Measurements from ENCODE around the gene PON2.

The PON2 gene

GRCh38 chr7:95441042-95441823 lies 6.4 kb upstream of the PON2 start:
- no peak overlapping the region for H3K4me3 ChIP-seq (ENCODE audit: low read length)
- H3K36me3 ChIP-seq (ENCODE audit: control insufficient read depth, insufficient read depth, low read length), result no peaks in the 10 kb centered on the region
- no peak overlapping the region for H3K27ac ChIP-seq (ENCODE audit: low read length)
- no peaks in the 10 kb centered on the region for H3K4me1 ChIP-seq (ENCODE audit: control insufficient read depth, insufficient read depth, low read length)
- WGBS (ENCODE audit: insufficient coverage, insufficient read length), result no CpG with 5 or more reads among the region's 7 CpGs
- H3K27me3 ChIP-seq (ENCODE audit: control insufficient read depth, insufficient read depth, low read length), result no peaks in the 10 kb centered on the region
- H3K9me3 ChIP-seq (ENCODE audit: control insufficient read depth, insufficient read depth, low read length), result no peaks in the 10 kb centered on the region
- no peak for DNase-seq (ENCODE audit: low read depth, low spot score)

- Histone ChIP-seq H3K4me3 (ENCODE audit: low read length) (no peak overlapping the region), H3K27ac (ENCODE audit: low read length) (no peak overlapping the region), H3K36me3 (ENCODE audit: control insufficient read depth, insufficient read depth, low read length) (no peaks in the 10 kb centered on the region), H3K9me3 (ENCODE audit: control insufficient read depth, insufficient read depth, low read length) (no peaks in the 10 kb centered on the region), H3K27me3 (ENCODE audit: control insufficient read depth, insufficient read depth, low read length) (no peaks in the 10 kb centered on the region), H3K4me1 (ENCODE audit: control insufficient read depth, insufficient read depth, low read length) (no peaks in the 10 kb centered on the region)
- WGBS (ENCODE audit: insufficient coverage, insufficient read length), result no CpG with 5 or more reads among the region's 3 CpGs
- no peak for DNase-seq (ENCODE audit: low read depth, low spot score)
Measured at GRCh38 chr7:95440394-95441038, 5.7 kb upstream of the PON2 start.

GRCh38 chr7:95436407-95436806 lies 1.6 kb upstream of the PON2 start:
- DNase-seq (ENCODE audit: low read depth, low spot score), result no peak
- WGBS (ENCODE audit: insufficient coverage, insufficient read length), result no CpG with 5 or more reads among the region's 4 CpGs
- H3K36me3 ChIP-seq (ENCODE audit: control insufficient read depth, insufficient read depth, low read length), result no peaks in the 10 kb centered on the region
- no peaks in the 10 kb centered on the region for H3K9me3 ChIP-seq (ENCODE audit: control insufficient read depth, insufficient read depth, low read length)
- H3K4me1 ChIP-seq (ENCODE audit: control insufficient read depth, insufficient read depth, low read length), result no peaks in the 10 kb centered on the region
- H3K27me3 ChIP-seq (ENCODE audit: control insufficient read depth, insufficient read depth, low read length), result no peaks in the 10 kb centered on the region
- no peak overlapping the region for H3K27ac ChIP-seq (ENCODE audit: low read length)
- H3K4me3 ChIP-seq (ENCODE audit: low read length), result no peak overlapping the region

- Histone ChIP-seq H3K36me3 (ENCODE audit: control insufficient read depth, insufficient read depth, low read length) (no peaks in the 10 kb centered on the region), H3K4me3 (ENCODE audit: low read length) (no peak overlapping the region; the same call in 1 of the 2 replicates), H3K9me3 (ENCODE audit: control insufficient read depth, insufficient read depth, low read length) (no peaks in the 10 kb centered on the region), H3K4me1 (ENCODE audit: control insufficient read depth, insufficient read depth, low read length) (no peaks in the 10 kb centered on the region), H3K27ac (ENCODE audit: low read length) (no peak overlapping the region), H3K27me3 (ENCODE audit: control insufficient read depth, insufficient read depth, low read length) (no peaks in the 10 kb centered on the region)
- no peak for DNase-seq (ENCODE audit: low read depth, low spot score)
- no CpG with 5 or more reads among the region's 9 CpGs for WGBS (ENCODE audit: insufficient coverage, insufficient read length)
Measured at GRCh38 chr7:95435422-95435780, 573 bp upstream of the PON2 start.

GRCh38 chr7:95433952-95434556 lies 774 bp downstream of the PON2 start:
- no peaks in the 10 kb centered on the region for H3K36me3 ChIP-seq (ENCODE audit: control insufficient read depth, insufficient read depth, low read length)
- no peak for DNase-seq (ENCODE audit: low read depth, low spot score)
- H3K4me3 ChIP-seq (ENCODE audit: low read length), result peak overlapping the region; percentile 87; the same call in 1 of the 2 replicates
- no peaks in the 10 kb centered on the region for H3K9me3 ChIP-seq (ENCODE audit: control insufficient read depth, insufficient read depth, low read length)
- no peak overlapping the region for H3K27ac ChIP-seq (ENCODE audit: low read length)
- WGBS (ENCODE audit: insufficient coverage, insufficient read length), result no CpG with 5 or more reads among the region's 6 CpGs
- H3K4me1 ChIP-seq (ENCODE audit: control insufficient read depth, insufficient read depth, low read length), result no peaks in the 10 kb centered on the region
- no peaks in the 10 kb centered on the region for H3K27me3 ChIP-seq (ENCODE audit: control insufficient read depth, insufficient read depth, low read length)

- H3K27me3 ChIP-seq (ENCODE audit: control insufficient read depth, insufficient read depth, low read length), result no peaks in the 10 kb centered on the region
- 100% methylated on average over 1 of the region's 1 CpG for WGBS (ENCODE audit: insufficient coverage, insufficient read length)
- H3K4me1 ChIP-seq (ENCODE audit: control insufficient read depth, insufficient read depth, low read length), result no peaks in the 10 kb centered on the region
- no peak overlapping the region for H3K4me3 ChIP-seq (ENCODE audit: low read length)
- no peak overlapping the region for H3K27ac ChIP-seq (ENCODE audit: low read length)
- no peaks in the 10 kb centered on the region for H3K36me3 ChIP-seq (ENCODE audit: control insufficient read depth, insufficient read depth, low read length)
- H3K9me3 ChIP-seq (ENCODE audit: control insufficient read depth, insufficient read depth, low read length), result no peaks in the 10 kb centered on the region
- DNase-seq (ENCODE audit: low read depth, low spot score), result no peak
Measured at GRCh38 chr7:95433129-95433528, 1.7 kb downstream of the PON2 start.

GRCh38 chr7:95432606-95433005 lies 2.2 kb downstream of the PON2 start:
- H3K36me3 ChIP-seq (ENCODE audit: control insufficient read depth, insufficient read depth, low read length), result no peaks in the 10 kb centered on the region
- no peaks in the 10 kb centered on the region for H3K9me3 ChIP-seq (ENCODE audit: control insufficient read depth, insufficient read depth, low read length)
- DNase-seq (ENCODE audit: low read depth, low spot score), result no peak
- H3K27ac ChIP-seq (ENCODE audit: low read length), result no peak overlapping the region
- peaks cover 2% of the 10 kb centered on the region; the same call in 1 of the 2 replicates for H3K4me1 ChIP-seq (ENCODE audit: control insufficient read depth, insufficient read depth, low read length)
- WGBS (ENCODE audit: insufficient coverage, insufficient read length), result no CpG with 5 or more reads among the region's 2 CpGs
- H3K27me3 ChIP-seq (ENCODE audit: control insufficient read depth, insufficient read depth, low read length), result no peaks in the 10 kb centered on the region
- H3K4me3 ChIP-seq (ENCODE audit: low read length), result no peak overlapping the region

GRCh38 chr7:95430864-95431263 lies 4.0 kb downstream of the PON2 start:
- no peaks in the 10 kb centered on the region for H3K36me3 ChIP-seq (ENCODE audit: control insufficient read depth, insufficient read depth, low read length)
- no peaks in the 10 kb centered on the region for H3K9me3 ChIP-seq (ENCODE audit: control insufficient read depth, insufficient read depth, low read length)
- peaks cover 2% of the 10 kb centered on the region; the same call in 1 of the 2 replicates for H3K4me1 ChIP-seq (ENCODE audit: control insufficient read depth, insufficient read depth, low read length)
- H3K27ac ChIP-seq (ENCODE audit: low read length), result no peak overlapping the region
- WGBS (ENCODE audit: insufficient coverage, insufficient read length), result no CpG with 5 or more reads among the region's 2 CpGs
- H3K27me3 ChIP-seq (ENCODE audit: control insufficient read depth, insufficient read depth, low read length), result no peaks in the 10 kb centered on the region
- no peak overlapping the region for H3K4me3 ChIP-seq (ENCODE audit: low read length)
- DNase-seq (ENCODE audit: low read depth, low spot score), result no peak

- no peak overlapping the region for H3K4me3 ChIP-seq (ENCODE audit: low read length)
- no CpG with 5 or more reads among the region's 5 CpGs for WGBS (ENCODE audit: insufficient coverage, insufficient read length)
- H3K27me3 ChIP-seq (ENCODE audit: control insufficient read depth, insufficient read depth, low read length), result no peaks in the 10 kb centered on the region
- H3K27ac ChIP-seq (ENCODE audit: low read length), result no peak overlapping the region
- H3K4me1 ChIP-seq (ENCODE audit: control insufficient read depth, insufficient read depth, low read length), result peaks cover 2% of the 10 kb centered on the region; the same call in 1 of the 2 replicates
- H3K36me3 ChIP-seq (ENCODE audit: control insufficient read depth, insufficient read depth, low read length), result no peaks in the 10 kb centered on the region
- DNase-seq (ENCODE audit: low read depth, low spot score), result no peak
- H3K9me3 ChIP-seq (ENCODE audit: control insufficient read depth, insufficient read depth, low read length), result no peaks in the 10 kb centered on the region
Measured at GRCh38 chr7:95429241-95429990, 5.4 kb downstream of the PON2 start.

GRCh38 chr7:95427914-95428516 lies 6.8 kb downstream of the PON2 start:
- Histone ChIP-seq H3K36me3 (ENCODE audit: control insufficient read depth, insufficient read depth, low read length) (no peaks in the 10 kb centered on the region), H3K4me3 (ENCODE audit: low read length) (no peak overlapping the region), H3K27ac (ENCODE audit: low read length) (no peak overlapping the region), H3K27me3 (ENCODE audit: control insufficient read depth, insufficient read depth, low read length) (no peaks in the 10 kb centered on the region), H3K4me1 (ENCODE audit: control insufficient read depth, insufficient read depth, low read length) (peaks cover 2% of the 10 kb centered on the region; the same call in 1 of the 2 replicates), H3K9me3 (ENCODE audit: control insufficient read depth, insufficient read depth, low read length) (no peaks in the 10 kb centered on the region)
- WGBS (ENCODE audit: insufficient coverage, insufficient read length), result no CpG with 5 or more reads among the region's 3 CpGs
- no peak for DNase-seq (ENCODE audit: low read depth, low spot score)

Measured in iPS DF 6.9 (cell line).